Activated CD4-positive, alpha-beta T cell treated with anti-CD3 and anti-CD28 coated beads, Interleukin-10, Interleukin-2, amounts not matched to agents 100 ng/mL and 50 ng/mL, durations not matched to agents 16 hours and 8 hours (primary cell): ENCODE data around the gene PPDPF.
"Not testable (repeated sequence)": the region's sequence is repeated elsewhere in the genome, so short reads cannot be mapped to it uniquely, and the experiment has no call there.

Source experiments
- DNase-seq: peaks from one replicate; pipeline ENCODE4 v3.0.0-alpha.2; 2020

PPDPF gene

DNA sequence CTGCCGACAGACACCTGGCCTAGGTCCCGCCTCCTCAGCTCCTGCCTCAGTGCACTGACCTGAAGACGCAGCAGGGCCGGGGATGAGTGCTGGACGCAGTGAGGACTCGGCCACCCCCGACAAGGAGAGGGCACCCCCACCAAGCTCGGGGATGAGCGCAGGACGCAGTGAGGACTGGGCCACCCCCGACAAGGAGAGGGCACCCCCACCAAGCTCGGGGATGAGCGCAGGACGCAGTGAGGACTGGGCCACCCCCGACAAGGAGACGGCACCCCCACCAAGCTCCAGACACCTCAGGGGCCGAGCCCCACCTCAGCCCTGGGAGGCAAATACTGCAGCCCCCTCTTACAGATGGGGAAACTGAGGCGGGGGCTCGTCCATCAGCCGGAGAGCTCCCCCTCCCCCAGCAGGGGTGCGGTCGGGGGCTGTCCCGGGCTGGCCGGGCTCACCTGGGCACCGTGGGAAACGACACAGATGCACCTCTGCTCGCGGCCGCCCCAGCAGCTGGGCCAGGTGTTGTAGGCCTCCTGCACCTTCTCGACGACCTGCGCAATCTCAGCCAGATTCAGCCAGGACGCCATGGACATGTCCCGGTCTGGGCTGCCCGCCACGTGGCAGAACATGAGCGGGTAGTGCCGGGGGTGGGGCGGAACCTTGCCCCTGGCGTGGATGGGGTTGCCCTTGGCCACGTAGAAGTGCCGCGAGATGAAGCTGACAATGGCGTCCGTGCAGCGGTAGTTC is 46.0 kb downstream of the PPDPF start:
- DNase-seq = no peak

DNA sequence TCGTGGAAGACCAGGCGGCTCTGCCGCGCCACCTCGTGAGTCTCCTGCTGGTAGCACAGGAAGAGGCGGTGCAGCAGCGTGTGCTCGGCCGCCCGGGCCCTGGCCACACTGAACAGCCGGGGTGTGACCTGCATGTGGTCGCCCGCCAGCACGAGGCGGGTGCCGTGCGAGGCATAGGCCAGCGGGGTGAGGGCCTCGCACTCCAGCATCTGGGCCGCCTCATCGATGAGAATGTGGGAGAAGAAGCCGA is 46.5 kb downstream of the PPDPF start:
- DNase-seq = no peak

DNA sequence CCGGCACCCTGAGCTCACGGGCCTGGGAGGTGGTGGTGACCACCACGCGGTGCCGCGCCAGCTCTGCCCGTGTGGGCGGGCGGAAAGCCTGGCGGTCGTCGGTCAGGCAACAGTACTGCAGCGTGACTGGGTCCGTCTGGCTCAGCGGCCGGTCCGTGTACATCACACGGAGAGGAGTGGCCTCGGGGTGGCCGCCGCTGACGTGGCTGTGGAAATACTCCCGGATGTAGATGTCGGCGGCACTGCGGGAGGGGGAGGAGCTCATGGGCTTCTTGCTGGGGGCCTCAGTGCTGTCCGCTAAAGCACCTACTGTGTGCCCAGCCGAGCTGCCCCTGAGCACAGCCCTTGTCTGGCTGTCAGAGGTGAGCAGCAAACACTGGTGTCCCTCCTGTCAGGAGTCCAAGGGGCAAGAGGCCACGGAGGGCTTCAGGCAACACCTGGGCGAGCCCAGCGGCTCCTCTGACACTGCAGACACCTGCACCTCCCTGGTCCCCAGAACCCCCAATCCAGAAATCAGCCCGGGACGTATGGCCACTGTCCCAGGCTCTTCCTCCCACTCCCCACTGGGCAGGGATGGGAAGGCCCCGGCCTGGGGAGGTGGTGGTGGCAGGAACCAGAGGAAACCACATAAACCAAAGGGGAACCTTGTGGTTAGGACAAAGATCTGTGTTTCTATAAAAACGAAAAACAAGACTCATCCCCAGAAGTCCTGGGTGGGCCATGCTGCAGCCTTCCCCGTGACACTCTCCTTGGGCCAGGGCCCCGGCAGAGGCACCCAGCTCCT is 47.0 kb downstream of the PPDPF start:
- DNase-seq = peak; percentile 89

DNA sequence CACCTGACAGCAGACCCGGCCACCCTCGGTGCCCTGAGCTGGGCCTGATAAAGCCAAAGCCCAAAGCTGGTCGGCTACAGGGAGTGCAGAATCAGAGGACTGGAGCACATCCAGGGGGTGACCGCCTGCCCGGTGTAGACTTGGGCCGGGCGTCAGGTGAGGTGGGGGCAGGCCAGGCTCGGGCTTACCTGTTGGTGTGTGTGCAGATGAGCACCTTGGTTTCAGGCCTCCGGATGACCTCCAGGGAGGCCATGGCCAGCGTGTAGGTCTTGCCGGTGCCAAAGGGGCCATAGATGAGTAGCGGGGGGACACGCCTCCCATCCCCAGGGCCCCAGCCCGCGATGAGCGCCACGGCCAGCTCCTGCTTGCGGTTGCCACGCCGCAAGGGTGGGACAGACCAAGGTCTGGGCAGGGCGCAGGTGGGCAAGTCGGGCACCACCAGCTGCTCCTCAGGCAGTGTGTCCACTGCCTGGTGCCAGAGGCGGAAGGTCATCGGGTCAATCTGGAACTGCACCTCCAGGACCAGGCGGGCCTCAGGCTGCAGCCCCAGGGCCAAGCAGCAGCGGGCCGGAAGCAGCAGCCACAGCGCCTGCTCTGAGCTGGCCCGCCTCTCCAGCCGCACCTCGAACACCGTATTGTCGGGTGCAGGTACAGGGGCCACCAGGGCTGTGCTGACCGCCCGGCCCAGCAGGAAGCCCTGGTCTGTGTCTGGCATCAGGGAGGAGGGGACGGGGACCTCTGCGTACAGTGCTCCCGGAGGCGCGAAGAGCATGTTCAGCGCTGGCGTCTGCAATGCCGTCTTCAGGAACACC is 47.8 kb downstream of the PPDPF start:
- no peak for DNase-seq

DNA sequence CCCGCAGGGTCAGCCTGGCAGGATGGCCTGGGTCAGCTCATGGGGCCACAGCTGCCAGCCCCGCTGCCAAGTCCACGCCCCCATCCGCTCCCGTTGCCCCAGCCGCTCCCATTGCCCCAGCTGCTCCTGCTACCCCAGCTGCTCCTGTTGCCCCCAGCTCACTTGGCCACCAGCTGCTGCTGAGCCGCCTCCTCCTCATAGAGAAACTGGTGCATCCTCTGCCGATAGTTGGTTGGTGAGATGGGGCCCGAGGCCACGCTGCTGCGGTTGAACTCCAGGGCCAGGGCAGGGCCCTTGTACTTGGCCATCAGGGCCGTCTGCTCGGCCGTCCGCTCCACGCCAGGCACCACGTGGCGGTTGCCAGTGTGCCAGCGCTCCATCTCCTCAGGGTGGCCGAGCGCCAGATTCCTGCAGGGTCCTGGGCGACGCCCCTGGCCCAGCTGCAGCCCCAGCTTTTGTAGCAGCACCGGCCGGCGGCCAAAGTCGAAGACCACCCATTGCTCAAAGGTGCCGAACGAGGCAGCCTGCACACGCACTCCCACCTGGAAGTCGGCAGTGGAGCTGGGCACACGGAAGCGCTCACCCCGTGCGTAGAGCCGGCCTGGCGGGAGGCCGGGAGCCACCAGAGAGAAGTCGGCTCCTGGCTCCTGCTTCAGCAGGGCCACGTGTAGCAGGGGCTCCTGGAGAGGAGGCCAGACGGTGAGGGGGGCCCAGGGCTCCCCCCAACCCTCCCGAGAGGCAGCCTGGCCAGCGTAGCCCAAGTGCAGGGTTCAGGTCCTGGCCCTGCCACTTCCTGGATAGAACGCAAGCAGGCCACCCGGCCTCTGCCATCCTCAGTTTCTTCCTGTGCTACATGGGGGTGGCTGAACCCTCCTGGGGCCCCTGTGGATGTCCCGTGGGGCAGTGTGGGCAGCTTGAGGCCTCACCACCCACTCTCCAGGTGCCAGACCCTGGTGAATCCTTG is 48.7 kb downstream of the PPDPF start:
- DNase-seq = peak; percentile 19

DNA sequence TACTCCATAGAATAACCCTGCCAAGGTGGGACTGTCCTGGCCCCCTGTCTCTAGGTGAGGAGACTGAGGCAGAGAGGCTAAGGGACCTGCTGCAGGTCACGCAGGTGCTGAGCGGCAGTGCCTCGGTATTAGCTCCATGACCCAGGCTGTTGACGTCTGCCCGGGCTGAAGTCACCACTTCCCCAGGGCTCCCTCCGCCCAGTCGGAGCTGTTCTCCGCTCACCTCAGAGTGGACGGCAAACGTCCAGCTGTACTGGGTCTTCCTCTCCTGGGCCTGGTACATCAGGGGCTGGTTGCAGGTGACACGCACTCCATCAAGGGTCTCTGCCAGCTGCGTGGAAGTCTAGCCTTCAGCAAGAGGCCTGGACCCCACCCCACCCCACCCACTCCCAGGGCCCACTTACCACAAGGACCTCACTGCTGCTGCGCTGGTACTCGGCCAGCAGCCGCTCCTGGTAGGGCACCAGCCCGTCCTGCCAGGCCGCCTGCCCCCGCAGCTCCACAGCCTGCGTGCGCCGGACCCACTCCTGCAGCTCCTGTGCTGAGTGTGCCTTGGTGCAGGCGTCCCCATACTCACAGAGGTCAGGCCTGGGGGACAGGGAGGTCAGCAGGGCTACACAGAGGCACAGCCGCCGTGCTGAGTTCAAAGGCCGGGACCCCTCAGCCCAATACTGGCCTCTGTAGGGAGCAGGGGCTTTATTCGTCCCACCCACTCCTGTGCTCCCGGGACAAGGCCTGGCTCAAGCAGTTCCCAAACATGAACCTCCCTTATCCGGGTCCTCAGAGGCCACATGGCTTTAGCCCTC is 49.9 kb downstream of the PPDPF start:
- no peak for DNase-seq

DNA sequence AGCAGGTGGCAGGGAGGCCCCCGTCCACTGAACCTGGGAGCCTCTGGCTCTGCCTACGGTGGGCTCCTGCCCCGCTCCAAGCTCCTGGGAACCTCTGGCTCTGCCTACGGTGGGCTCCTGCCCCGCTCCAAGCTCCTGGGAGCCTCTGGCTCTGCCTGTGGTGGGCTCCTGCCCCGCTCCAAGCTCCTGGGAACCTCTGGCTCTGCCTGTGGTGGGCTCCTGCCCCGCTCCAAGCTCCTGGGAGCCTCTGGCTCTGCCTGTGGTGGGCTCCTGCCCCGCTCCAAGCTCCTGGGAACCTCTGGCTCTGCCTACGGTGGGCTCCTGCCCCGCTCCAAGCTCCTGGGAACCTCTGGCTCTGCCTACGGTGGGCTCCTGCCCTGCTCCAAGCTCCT is 50.5 kb downstream of the PPDPF start:
- not testable (repeated sequence) for DNase-seq
